Spleen (tissue), 7 donors: Measurements from ENCODE around the gene LYRM4.

ENCODE experiments used
- CTCF ChIP-seq, 11 experiments: fragments of 200-600 bp in 7 of 11; fragments of 450-650 bp in 4 of 11; sonication (generic) in 4 of 11; IDR thresholded peaks in 8 of 11; conservative IDR thresholded peaks in 3 of 11; 1 replicate in 7 of 11; 2 replicates in 4 of 11; pipeline versions ENCODE4 v1.4.0 to v1.8.0; 2016 to 2021; ENCODE audit warnings: antibody characterized with exemption in 11 of 11, inconsistent platforms in 4 of 11, mild to moderate bottlenecking in 1 of 11
- POLR2AphosphoS5 ChIP-seq, 3 donors: sonication (generic); formaldehyde crosslinking; IDR thresholded peaks; one replicate each; pipeline ENCODE4 v1.5.1; 2017; ENCODE audit warnings: antibody characterized with exemption in 3 of 3
- donor health status: DM: no; HTN: no; CAD: no; lungs with moderate emphysema.
- donor health status: DM: no; HTN: no; CAD: no.
- donor health status: DM: no; HTN: no; CAD: no.

DNA sequence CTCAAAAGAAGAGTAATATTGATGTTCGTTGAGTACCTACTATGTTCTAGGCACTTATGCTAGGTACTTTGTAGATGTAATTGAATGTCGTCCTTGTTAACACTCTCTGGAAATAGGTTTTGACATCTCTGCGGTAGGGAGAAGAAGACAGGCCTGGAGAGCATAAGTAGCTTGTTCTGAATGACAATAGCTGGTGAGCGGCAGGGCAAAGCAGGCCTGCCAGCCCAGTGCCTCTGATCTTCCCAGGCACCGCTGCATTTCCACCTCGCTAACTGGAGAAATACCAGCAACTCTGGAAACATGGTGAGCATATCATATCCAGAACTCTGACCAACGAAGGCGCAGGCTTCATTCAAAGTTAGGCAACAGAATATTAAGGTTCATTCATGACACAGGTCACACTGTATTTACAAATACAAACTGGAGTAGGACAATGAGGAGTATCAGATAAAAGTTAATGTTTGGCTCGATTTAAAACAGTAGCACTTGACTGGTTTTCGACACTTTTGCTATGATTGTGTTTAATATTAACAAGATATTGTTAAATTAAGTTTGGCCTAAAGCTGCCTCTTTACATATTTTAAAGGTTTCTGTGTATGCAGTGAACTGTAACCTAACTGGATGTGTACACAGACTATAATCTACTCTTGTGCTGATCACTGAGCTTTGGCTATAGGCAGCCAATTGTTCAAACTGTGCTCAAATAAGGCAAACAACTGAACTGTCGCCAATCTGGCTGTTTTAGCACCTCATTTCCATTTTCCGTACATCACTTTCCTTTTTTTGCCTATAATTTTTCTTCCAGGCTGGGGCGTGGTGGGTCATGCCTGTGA, 121.5 kb downstream of the LYRM4 start:
- TF ChIP-seq CTCF (IDR thresholded peaks at IDR 0.05 in 8 of 11, conservative IDR thresholded peaks at IDR 0.05 in 3 of 11) = no peak
- no peak for TF ChIP-seq POLR2AphosphoS5 (IDR thresholded peaks at IDR 0.05)
